OCI-LY3 (cell line): ENCODE data around the gene EPHA5.
A peak's percentile ranks its signal among the peaks of the same experiment; 100 is the strongest.

Experiments used
- H2AFZ ChIP-seq: fragments of 200-600, 300-600 bp; shearing (Covaris generic); 2 replicates; pipeline ENCODE4 v1.6.0; 2014; ENCODE audit warnings: antibody characterized with exemption, low read depth, low read length
- H3K27ac ChIP-seq: fragments of 200-600, 300-600 bp; sonication (generic); 2 replicates; pipeline ENCODE4 v1.5.1; 2014; ENCODE audit warnings: mild to moderate bottlenecking, low read length, moderate library complexity, mixed read lengths
- H3K27me3 ChIP-seq: fragments of 200-600, 300-600 bp; sonication (generic); 2 replicates; pipeline ENCODE4 v1.6.1; 2014; ENCODE audit warnings: low read depth, low read length, mixed read lengths
- H3K36me3 ChIP-seq: fragments of 200-600, 300-600 bp; sonication (generic); replicated peaks from 2 replicates; pipeline ENCODE3; 2014; ENCODE audit warnings: low read depth, low read length, mixed read lengths
- H3K4me1 ChIP-seq: fragments of 300-600, 200-600 bp; sonication (generic); 2 replicates; pipeline ENCODE4 v1.6.1; 2014; ENCODE audit warnings: low read length, mixed read lengths
- H3K4me2 ChIP-seq: fragments of 200-600, 300-600 bp; sonication (generic); 2 replicates; pipeline ENCODE4 v1.6.1; 2014; ENCODE audit warnings: low read length, mixed read lengths
- H3K4me3 ChIP-seq: fragments of 300-600, 200-600 bp; sonication (generic); 2 replicates; pipeline ENCODE4 v1.5.1; 2014; ENCODE audit warnings: antibody characterized with exemption, mild to moderate bottlenecking, low read length, moderate library complexity
- H3K79me2 ChIP-seq: fragments of 300-600, 200-600 bp; shearing (Covaris generic); 2 replicates; pipeline ENCODE4 v1.6.1; 2014; ENCODE audit warnings: mild to moderate bottlenecking, low read length, mixed read lengths
- H3K9ac ChIP-seq: fragments of 300-600, 200-600 bp; shearing (Covaris generic); 2 replicates; pipeline ENCODE4 v1.6.0; 2014; ENCODE audit warnings: mild to moderate bottlenecking, low read length, moderate library complexity
- H3K9me3 ChIP-seq: fragments of 200-600, 300-600 bp; shearing (Covaris generic); 2 replicates; pipeline ENCODE4 v1.6.1; 2014; ENCODE audit warnings: low read length, mixed read lengths; ENCODE audit not compliant: insufficient read depth
- H4K20me1 ChIP-seq: fragments of 200-600, 300-600 bp; sonication (generic); 2 replicates; pipeline ENCODE4 v1.6.1; 2016; ENCODE audit warnings: low read length, mixed read lengths; ENCODE audit not compliant: insufficient read depth
- CTCF ChIP-seq: fragments of 200-600, 300-600 bp; sonication (generic); IDR thresholded peaks from 2 replicates; pipeline ENCODE4 v1.5.1; 2014; ENCODE audit warnings: antibody characterized with exemption, low read length, low read depth
- EZH2phosphoT487 ChIP-seq: fragments of 200-600 bp; shearing (Covaris generic); IDR thresholded peaks from 2 replicates; pipeline ENCODE4 v1.6.1; 2018; ENCODE audit warnings: antibody characterized with exemption, mixed run types, low read depth

Gene EPHA5

DNA sequence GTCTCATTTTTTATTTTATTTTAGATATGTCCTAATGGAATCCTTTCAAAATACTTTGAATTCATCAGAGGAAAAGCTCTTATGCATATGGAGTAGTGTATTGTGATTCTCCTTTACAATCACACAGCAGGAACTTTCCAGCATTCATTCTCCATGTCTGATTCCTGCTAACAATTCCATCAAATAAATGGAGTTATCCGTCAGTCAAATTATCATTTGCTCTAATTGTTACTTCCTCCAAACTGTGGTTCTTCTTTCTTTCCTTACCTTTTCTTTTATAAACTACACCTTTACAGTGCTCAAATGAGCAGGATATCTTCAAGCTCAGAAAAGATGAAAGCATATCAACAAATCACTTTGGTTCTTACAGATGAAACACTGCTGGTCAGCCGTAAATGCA is 80.4 kb downstream of the EPHA5 start:
- no peak overlapping the region for H3K9ac ChIP-seq
- no peaks in the 10 kb centered on the region for H3K27me3 ChIP-seq
- no peak overlapping the region for H3K4me3 ChIP-seq
- no peak overlapping the region for H3K27ac ChIP-seq
- no peaks in the 10 kb centered on the region for H4K20me1 ChIP-seq
- H3K4me2 ChIP-seq, result no peak overlapping the region
- TF ChIP-seq EZH2phosphoT487 (no peak), CTCF (no peak)
- no peaks in the 10 kb centered on the region for H3K36me3 ChIP-seq
- H2AFZ ChIP-seq, result no peak overlapping the region
- no peaks in the 10 kb centered on the region for H3K79me2 ChIP-seq
- no peaks in the 10 kb centered on the region for H3K4me1 ChIP-seq
- H3K9me3 ChIP-seq, result no peaks in the 10 kb centered on the region

- no peak overlapping the region for H3K9ac ChIP-seq
- H3K36me3 ChIP-seq, result no peaks in the 10 kb centered on the region
- no peak overlapping the region for H3K27ac ChIP-seq
Measured at GRCh38 chr4:65589331-65589730, 81.0 kb downstream of the EPHA5 start.

GRCh38 chr4:65580551-65580950 is 89.7 kb downstream of the EPHA5 start:
- no peak overlapping the region for H3K27ac ChIP-seq
- H3K9me3 ChIP-seq, result no peaks in the 10 kb centered on the region
- no peak overlapping the region for H3K9ac ChIP-seq
- H4K20me1 ChIP-seq, result no peaks in the 10 kb centered on the region
- no peaks in the 10 kb centered on the region for H3K4me1 ChIP-seq
- no peak overlapping the region for H3K4me2 ChIP-seq
- H3K4me3 ChIP-seq, result no peak overlapping the region
- no peak overlapping the region for H2AFZ ChIP-seq
- H3K79me2 ChIP-seq, result no peaks in the 10 kb centered on the region
- H3K36me3 ChIP-seq, result no peaks in the 10 kb centered on the region
- TF ChIP-seq EZH2phosphoT487, result no peak
- 0 out of 2 replicates have a peak, but pooled peaks have one; percentile 22 for TF ChIP-seq CTCF
- no peaks in the 10 kb centered on the region for H3K27me3 ChIP-seq

More at GRCh38 chr4:65589331-65589730, 81.0 kb downstream of the EPHA5 start:
- H3K27me3 ChIP-seq, result no peaks in the 10 kb centered on the region
- H4K20me1 ChIP-seq, result no peaks in the 10 kb centered on the region
- TF ChIP-seq EZH2phosphoT487 (no peak), CTCF (no peak)
- no peak overlapping the region for H3K4me3 ChIP-seq
- no peak overlapping the region for H2AFZ ChIP-seq
- H3K9me3 ChIP-seq, result no peaks in the 10 kb centered on the region
- H3K4me1 ChIP-seq, result no peaks in the 10 kb centered on the region
- H3K4me2 ChIP-seq, result no peak overlapping the region
- H3K79me2 ChIP-seq, result no peaks in the 10 kb centered on the region

GRCh38 chr4:65566473-65566872 is 103.8 kb downstream of the EPHA5 start:
- Histone ChIP-seq H3K79me2 (no peaks in the 10 kb centered on the region), H3K4me3 (no peak overlapping the region), H3K36me3 (no peaks in the 10 kb centered on the region), H3K9me3 (no peaks in the 10 kb centered on the region), H2AFZ (no peak overlapping the region), H3K4me1 (0 out of 2 replicates have a peak, but pooled peaks cover 4% of the 10 kb centered on the region), H4K20me1 (no peaks in the 10 kb centered on the region), H3K9ac (no peak overlapping the region), H3K27me3 (no peaks in the 10 kb centered on the region), H3K4me2 (no peak overlapping the region), H3K27ac (no peak overlapping the region)
- TF ChIP-seq EZH2phosphoT487, result no peak
- no peak for TF ChIP-seq CTCF
